ENCODE data around the gene AGMAT.

DNA sequence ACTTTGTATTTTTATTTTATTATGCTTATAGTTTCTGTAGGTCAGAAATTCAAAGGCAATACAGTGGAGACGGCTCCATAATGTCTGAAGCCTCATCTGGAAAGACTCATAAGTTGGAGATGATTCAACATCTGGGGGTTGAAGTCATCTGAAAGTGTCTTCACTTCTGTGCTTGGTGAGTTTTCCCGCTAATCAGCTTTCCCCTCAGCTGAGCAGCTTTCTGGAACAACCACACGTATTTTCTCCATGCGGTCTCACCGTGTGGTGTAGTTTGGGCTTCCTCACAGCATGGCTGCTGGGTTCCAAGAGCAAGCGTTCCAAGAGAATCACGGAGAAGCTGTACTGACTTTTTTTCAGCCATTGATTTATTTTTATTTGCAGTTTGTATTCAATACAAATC, 24.8 kb upstream of the AGMAT start:
- TF ChIP-seq CTCF (CRISPR knock-in tag; IDR thresholded peaks at IDR 0.05), result no peak
- TF ChIP-seq TSC22D2 (CRISPR knock-in tag; IDR thresholded peaks at IDR 0.05; ENCODE audit: borderline replicate concordance), result no peak
- TF ChIP-seq NRL (CRISPR knock-in tag; IDR thresholded peaks at IDR 0.05; ENCODE audit: borderline replicate concordance), result no peak
- no peak for TF ChIP-seq GLI4 (CRISPR knock-in tag; IDR thresholded peaks at IDR 0.05; ENCODE audit: borderline replicate concordance)
- no peak for TF ChIP-seq TARDBP (CRISPR knock-in tag; IDR thresholded peaks at IDR 0.05)
- no peak for TF ChIP-seq ZFP91 (CRISPR knock-in tag; IDR thresholded peaks at IDR 0.05; ENCODE audit: borderline replicate concordance)
- TF ChIP-seq, protein P1, sequence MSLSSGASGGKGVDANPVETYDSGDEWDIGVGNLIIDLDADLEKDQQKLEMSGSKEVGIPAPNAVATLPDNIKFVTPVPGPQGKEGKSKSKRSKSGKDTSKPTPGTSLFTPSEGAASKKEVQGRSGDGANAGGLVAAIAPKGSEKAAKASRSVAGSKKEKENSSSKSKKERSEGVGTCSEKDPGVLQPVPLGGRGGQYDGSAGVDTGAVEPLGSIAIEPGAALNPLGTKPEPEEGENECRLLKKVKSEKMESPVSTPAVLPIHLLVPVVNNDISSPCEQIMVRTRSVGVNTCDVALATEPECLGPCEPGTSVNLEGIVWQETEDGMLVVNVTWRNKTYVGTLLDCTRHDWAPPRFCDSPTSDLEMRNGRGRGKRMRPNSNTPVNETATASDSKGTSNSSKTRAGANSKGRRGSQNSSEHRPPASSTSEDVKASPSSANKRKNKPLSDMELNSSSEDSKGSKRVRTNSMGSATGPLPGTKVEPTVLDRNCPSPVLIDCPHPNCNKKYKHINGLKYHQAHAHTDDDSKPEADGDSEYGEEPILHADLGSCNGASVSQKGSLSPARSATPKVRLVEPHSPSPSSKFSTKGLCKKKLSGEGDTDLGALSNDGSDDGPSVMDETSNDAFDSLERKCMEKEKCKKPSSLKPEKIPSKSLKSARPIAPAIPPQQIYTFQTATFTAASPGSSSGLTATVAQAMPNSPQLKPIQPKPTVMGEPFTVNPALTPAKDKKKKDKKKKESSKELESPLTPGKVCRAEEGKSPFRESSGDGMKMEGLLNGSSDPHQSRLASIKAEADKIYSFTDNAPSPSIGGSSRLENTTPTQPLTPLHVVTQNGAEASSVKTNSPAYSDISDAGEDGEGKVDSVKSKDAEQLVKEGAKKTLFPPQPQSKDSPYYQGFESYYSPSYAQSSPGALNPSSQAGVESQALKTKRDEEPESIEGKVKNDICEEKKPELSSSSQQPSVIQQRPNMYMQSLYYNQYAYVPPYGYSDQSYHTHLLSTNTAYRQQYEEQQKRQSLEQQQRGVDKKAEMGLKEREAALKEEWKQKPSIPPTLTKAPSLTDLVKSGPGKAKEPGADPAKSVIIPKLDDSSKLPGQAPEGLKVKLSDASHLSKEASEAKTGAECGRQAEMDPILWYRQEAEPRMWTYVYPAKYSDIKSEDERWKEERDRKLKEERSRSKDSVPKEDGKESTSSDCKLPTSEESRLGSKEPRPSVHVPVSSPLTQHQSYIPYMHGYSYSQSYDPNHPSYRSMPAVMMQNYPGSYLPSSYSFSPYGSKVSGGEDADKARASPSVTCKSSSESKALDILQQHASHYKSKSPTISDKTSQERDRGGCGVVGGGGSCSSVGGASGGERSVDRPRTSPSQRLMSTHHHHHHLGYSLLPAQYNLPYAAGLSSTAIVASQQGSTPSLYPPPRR (CRISPR knock-in tag; IDR thresholded peaks at IDR 0.05; ENCODE audit: borderline replicate concordance), result no peak
- no peak for TF ChIP-seq ZBTB21 (CRISPR knock-in tag; IDR thresholded peaks at IDR 0.05)
